Gastroesophageal sphincter (tissue), 4 donors: Measurements from ENCODE around the gene DCC. TPM values are rescaled to one million over a fixed set of nuclear protein-coding genes. Genes with fewer than 3 reads are reported as not detected.

ENCODE experiments used
- ATAC-seq: fragments of 150-250 bp; one replicate; pipeline ENCODE4 v1.9.1; 2016; ENCODE audit warnings: mild to moderate bottlenecking, moderate library complexity
- H3K27ac ChIP-seq, 4 donors: fragments of 200-600 bp; sonication (generic) in 3 of 4; 1 replicate in 3 of 4; 2 replicates in 1 of 4; pipeline ENCODE4 v1.5.1; 2016 to 2019
- H3K27me3 ChIP-seq: fragments of 200-600 bp; sonication (generic); one replicate; pipeline ENCODE4 v1.5.1; 2019
- H3K36me3 ChIP-seq, 2 donors: fragments of 200-600 bp; sonication (generic); one replicate each; pipeline ENCODE4 v1.5.1; 2019; ENCODE audit warnings: control low read depth in 1 of 2
- H3K4me1 ChIP-seq, 3 donors: fragments of 200-600 bp; sonication (generic); 1 replicate in 2 of 3; 2 replicates in 1 of 3; pipeline ENCODE4 v1.5.1; 2016 to 2019; ENCODE audit warnings: control low read depth in 2 of 3
- H3K4me3 ChIP-seq, 2 donors: fragments of 200-600 bp; sonication (generic); one replicate each; pipeline ENCODE4 v1.5.1; 2019; ENCODE audit warnings: mild to moderate bottlenecking in 1 of 2, moderate library complexity in 1 of 2
- H3K9me3 ChIP-seq, 3 donors: fragments of 200-600 bp; sonication (generic); one replicate each; pipeline ENCODE4 v1.5.1; 2017 to 2019; ENCODE audit warnings: control low read depth in 2 of 3
- CTCF ChIP-seq, 4 experiments: fragments of 200-600 bp in 2 of 4; fragments of 450-650 bp in 2 of 4; sonication (generic) in 1 of 4; IDR thresholded peaks; one replicate each; pipeline ENCODE4 v1.5.1; 2017 to 2019; ENCODE audit warnings: antibody characterized with exemption in 4 of 4, mild to moderate bottlenecking in 2 of 4, moderate library complexity in 2 of 4
- EP300 ChIP-seq: sonication (generic); formaldehyde crosslinking; IDR thresholded peaks from one replicate; pipeline ENCODE4 v1.6.1; 2017; ENCODE audit warnings: antibody characterized with exemption, mild to moderate bottlenecking
- POLR2A ChIP-seq, 2 donors: fragments of 450-650 bp; IDR thresholded peaks; one replicate each; pipeline ENCODE4 v1.6.1; 2017; ENCODE audit warnings: antibody characterized with exemption in 2 of 2, mild to moderate bottlenecking in 2 of 2, moderate library complexity in 1 of 2
- POLR2AphosphoS5 ChIP-seq: sonication (generic); formaldehyde crosslinking; IDR thresholded peaks from one replicate; pipeline ENCODE4 v1.6.1; 2017; ENCODE audit warnings: antibody characterized with exemption
- WGBS, 2 donors: methylation state at CpG; one replicate each; pipeline ENCODE4 v1.1.5; 2018; ENCODE audit warnings: low coverage in 1 of 2; 5-methylcytosine and 5-hydroxymethylcytosine counted together
- total RNA-seq, 4 donors: library from RNA; depleted of rRNA; stranded (reverse); fragments of >200 nt; gene quantifications; one replicate each; pipeline ENCODE4 v1.1.0, GENCODE V29; 2016

Gene DCC
- total RNA-seq, 4 donors from 2014 or later: 0.13 to 0.54 (median 0.47) TPM; not detected in 1

- Histone ChIP-seq H3K36me3 (no peaks in the 10 kb centered on the region), H3K27ac (no peak overlapping the region), H3K9me3 (peaks cover 0 to 22% (median 0%) of the 10 kb centered on the region in 3 donors), H3K4me1 (no peaks in the 10 kb centered on the region), H3K27me3 (peaks cover 4% of the 10 kb centered on the region), H3K4me3 (no peak overlapping the region)
- WGBS, 2 donors: 13 to 25% methylated on average over 4 of the region's 4 CpGs
- no peak for ATAC-seq
- TF ChIP-seq CTCF (IDR thresholded peaks at IDR 0.05) (no peak), EP300 (no peak), POLR2AphosphoS5 (no peak), POLR2A (IDR thresholded peaks at IDR 0.05) (no peak)
These were observed 149.7 kb downstream of the DCC start for GRCh38 chr18:52489396-52490306.

- no peak for ATAC-seq
- H3K9me3 ChIP-seq: peaks cover 0 to 28% (median 0%) of the 10 kb centered on the region in 3 donors
- H3K27me3 ChIP-seq: no peaks in the 10 kb centered on the region
- no peak overlapping the region for H3K4me3 ChIP-seq
- no peaks in the 10 kb centered on the region for H3K36me3 ChIP-seq
- TF ChIP-seq EP300 (no peak), POLR2AphosphoS5 (no peak), CTCF (IDR thresholded peaks at IDR 0.05) (no peak), POLR2A (IDR thresholded peaks at IDR 0.05) (no peak)
- H3K4me1 ChIP-seq: no peaks in the 10 kb centered on the region
- no peak overlapping the region for H3K27ac ChIP-seq
These were observed 156.4 kb downstream of the DCC start for GRCh38 chr18:52496426-52496825.

- Histone ChIP-seq H3K27ac (no peak overlapping the region), H3K27me3 (no peaks in the 10 kb centered on the region), H3K36me3 (no peaks in the 10 kb centered on the region), H3K9me3 (peaks cover 0 to 13% (median 0%) of the 10 kb centered on the region in 3 donors), H3K4me3 (no peak overlapping the region), H3K4me1 (no peaks in the 10 kb centered on the region)
- no peak for TF ChIP-seq POLR2AphosphoS5
- TF ChIP-seq POLR2A (IDR thresholded peaks at IDR 0.05): no peak
- TF ChIP-seq EP300: no peak
- TF ChIP-seq CTCF (IDR thresholded peaks at IDR 0.05): no peak
- ATAC-seq: no peak
- WGBS, 2 donors: 73 to 74% methylated on average over 6 of the region's 6 CpGs
These were observed 159.0 kb downstream of the DCC start for GRCh38 chr18:52499016-52499415.

- 38 to 45% methylated on average over 2 to 3 of the region's 3 CpGs for WGBS, 2 donors
- H3K36me3 ChIP-seq: no peaks in the 10 kb centered on the region
- no peaks in the 10 kb centered on the region for H3K27me3 ChIP-seq
- ATAC-seq: no peak
- TF ChIP-seq POLR2AphosphoS5 (no peak), CTCF (IDR thresholded peaks at IDR 0.05) (no peak), EP300 (no peak), POLR2A (IDR thresholded peaks at IDR 0.05) (no peak)
- H3K4me1 ChIP-seq: no peaks in the 10 kb centered on the region
- H3K27ac ChIP-seq: no peak overlapping the region
- H3K9me3 ChIP-seq: peaks cover 0 to 7% (median 0%) of the 10 kb centered on the region in 3 donors
- H3K4me3 ChIP-seq: no peak overlapping the region
These were observed 159.6 kb downstream of the DCC start for GRCh38 chr18:52499644-52500043.

DNA sequence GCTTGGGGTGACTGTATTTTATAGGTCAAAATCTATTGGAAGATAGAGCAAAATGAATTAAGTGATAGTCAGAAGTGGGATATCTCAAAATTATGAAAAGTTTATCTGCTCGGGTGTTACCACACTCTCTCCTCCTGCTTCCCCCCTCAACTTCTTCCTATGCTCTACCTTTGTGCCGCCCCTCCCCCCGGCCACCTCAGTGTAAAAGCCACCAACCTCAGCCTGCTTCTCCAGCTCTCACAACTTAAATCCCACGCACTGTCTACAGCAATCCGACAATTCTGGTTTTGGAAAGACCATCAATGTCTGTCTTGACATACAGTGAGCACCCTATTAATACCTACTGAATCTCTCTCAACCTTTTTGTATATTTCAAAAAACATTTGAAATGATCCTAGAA is 164.6 kb downstream of the DCC start:
- Histone ChIP-seq H3K4me1 (no peaks in the 10 kb centered on the region), H3K27me3 (no peaks in the 10 kb centered on the region), H3K36me3 (no peaks in the 10 kb centered on the region), H3K27ac (no peak overlapping the region), H3K9me3 (no peaks in the 10 kb centered on the region), H3K4me3 (no peak overlapping the region)
- WGBS, 2 donors: 76 to 84% methylated on average over 5 of the region's 5 CpGs
- TF ChIP-seq CTCF (IDR thresholded peaks at IDR 0.05): no peak
- no peak for TF ChIP-seq EP300
- no peak for TF ChIP-seq POLR2A (IDR thresholded peaks at IDR 0.05)
- ATAC-seq: no peak
